ENCODE data around the gene HMCN1. TPM values are rescaled to one million over a fixed set of nuclear protein-coding genes. Genes with fewer than 3 reads are reported as not detected.

The HMCN1 gene
- total RNA-seq, 4 donors from 2014 or later = 53.0 to 87.9 (median 76.8) TPM

DNA sequence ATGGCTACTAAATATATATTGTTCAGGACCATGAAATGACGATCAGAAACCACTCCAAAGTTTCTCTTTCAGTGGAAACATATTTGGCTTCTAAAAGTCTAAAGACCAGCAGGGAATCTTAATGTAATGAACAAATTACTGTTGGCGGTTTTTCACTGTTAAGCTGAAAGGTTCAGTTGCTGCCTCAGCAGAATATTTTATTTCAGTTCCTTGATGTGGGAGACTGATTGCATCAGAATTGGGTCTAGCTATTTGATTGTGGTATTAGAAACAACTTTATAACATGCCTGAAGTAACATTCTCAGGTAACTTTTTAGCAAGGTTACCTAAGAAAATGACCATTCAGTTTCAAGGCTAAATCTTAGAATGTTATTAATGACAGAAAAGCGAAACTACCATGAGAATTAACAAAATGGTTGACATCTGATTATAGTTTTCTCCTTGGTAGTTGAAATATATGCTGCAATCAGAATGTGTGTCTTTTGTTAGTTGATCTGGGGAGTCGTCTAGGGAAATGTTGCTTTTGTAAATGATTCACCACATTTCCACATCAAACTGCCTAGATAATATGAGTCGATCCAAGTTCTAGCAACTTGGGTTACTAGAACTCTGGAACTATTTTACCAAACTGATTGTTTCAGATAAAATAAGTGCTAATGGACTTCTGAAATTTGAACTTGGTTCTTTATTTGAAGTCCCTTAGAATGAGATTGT, 200.4 kb downstream of the HMCN1 start:
- Histone ChIP-seq H3K27ac (replicated peaks in 1 of 4) (no peak overlapping the region), H3K27me3 (no peaks in the 10 kb centered on the region), H3K9me3 (peaks cover 0 to 4% (median 0%) of the 10 kb centered on the region in 4 donors), H3K36me3 (no peaks in the 10 kb centered on the region), H3K4me3 (no peak overlapping the region), H3K4me1 (peaks cover 0 to 24% (median 19%) of the 10 kb centered on the region in 4 donors)
- TF ChIP-seq CTCF (IDR thresholded peaks at IDR 0.05) = no peak
- no peak for TF ChIP-seq POLR2AphosphoS5 (IDR thresholded peaks at IDR 0.05)
- TF ChIP-seq EP300 (IDR thresholded peaks at IDR 0.05) = no peak
- TF ChIP-seq POLR2A (IDR thresholded peaks at IDR 0.05; ENCODE audit: low read depth) = no peak
- 86% methylated on average over 5 of the region's 5 CpGs for WGBS
- intact Hi-C loops (cut with DNase I) = no loop called here
- no peak for DNase-seq (ENCODE audit: extremely low spot score)

DNA sequence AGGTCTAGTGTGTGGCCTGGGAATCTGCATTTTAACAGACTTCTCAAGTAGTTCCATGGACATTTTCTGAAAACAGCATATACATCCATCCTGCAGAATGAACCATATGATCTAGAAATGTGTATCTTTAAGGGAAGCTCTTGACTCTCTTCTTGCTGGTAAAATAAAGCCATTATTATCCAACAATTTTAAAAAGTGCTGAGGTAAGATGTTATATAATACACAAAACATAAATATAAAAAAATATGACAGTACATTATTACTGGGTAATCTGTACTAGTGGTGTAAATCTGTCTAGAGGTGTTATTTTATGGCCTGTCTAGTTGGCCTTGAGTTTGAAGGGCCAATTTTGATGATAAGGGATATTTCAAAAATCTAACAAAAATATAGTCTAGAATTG, 201.2 kb downstream of the HMCN1 start:
- no peaks in the 10 kb centered on the region for H3K27me3 ChIP-seq
- DNase-seq (ENCODE audit: extremely low spot score) = no peak
- no peaks in the 10 kb centered on the region for H3K36me3 ChIP-seq
- intact Hi-C loops (cut with DNase I) = no loop called here
- H3K27ac ChIP-seq (replicated peaks in 1 of 4) = no peak overlapping the region
- no peak overlapping the region for H3K4me3 ChIP-seq
- TF ChIP-seq POLR2AphosphoS5 (IDR thresholded peaks at IDR 0.05) (no peak), CTCF (IDR thresholded peaks at IDR 0.05) (no peak), POLR2A (IDR thresholded peaks at IDR 0.05; ENCODE audit: low read depth) (no peak), EP300 (IDR thresholded peaks at IDR 0.05) (no peak)
- H3K4me1 ChIP-seq = peaks cover 0 to 17% (median 12%) of the 10 kb centered on the region in 4 donors
- peaks cover 0 to 4% (median 0%) of the 10 kb centered on the region in 4 donors for H3K9me3 ChIP-seq

DNA sequence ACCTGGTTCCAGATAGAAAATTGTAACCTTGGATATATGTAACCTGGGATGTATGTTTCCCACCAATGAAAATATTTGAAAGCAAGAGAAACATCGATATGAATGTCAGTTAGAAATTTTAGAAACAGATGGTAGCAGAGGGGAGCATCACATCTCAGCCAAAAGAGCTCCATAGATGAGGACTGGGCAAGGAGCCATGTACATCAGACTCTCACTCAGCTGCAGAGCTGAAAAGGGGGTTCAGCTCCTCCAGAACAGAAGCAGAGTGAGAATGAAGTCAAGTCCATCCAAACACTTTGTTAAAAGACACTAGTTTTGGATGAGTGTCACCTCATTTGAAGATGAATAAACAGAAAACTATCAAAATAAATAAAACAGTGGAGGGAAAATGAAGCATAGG, 202.4 kb downstream of the HMCN1 start:
- no peaks in the 10 kb centered on the region for H3K27me3 ChIP-seq
- intact Hi-C loops (cut with DNase I) = no loop called here
- H3K36me3 ChIP-seq = no peaks in the 10 kb centered on the region
- peaks cover 0 to 4% (median 0%) of the 10 kb centered on the region in 4 donors for H3K9me3 ChIP-seq
- no peak for TF ChIP-seq POLR2AphosphoS5 (IDR thresholded peaks at IDR 0.05)
- no peak for TF ChIP-seq POLR2A (IDR thresholded peaks at IDR 0.05; ENCODE audit: low read depth)
- no peak for TF ChIP-seq EP300 (IDR thresholded peaks at IDR 0.05)
- no peak for TF ChIP-seq CTCF (IDR thresholded peaks at IDR 0.05)
- WGBS = 27% methylated on average over 1 of the region's 1 CpG
- H3K27ac ChIP-seq (replicated peaks in 1 of 4) = peak overlapping the region in 1 of 4 donors; percentile 15
- H3K4me1 ChIP-seq = peaks cover 0 to 17% (median 12%) of the 10 kb centered on the region in 4 donors
- no peak for DNase-seq (ENCODE audit: extremely low spot score)
- H3K4me3 ChIP-seq = no peak overlapping the region

- no peak for DNase-seq (ENCODE audit: extremely low spot score)
- intact Hi-C loops (cut with DNase I) = no loop called here
- WGBS = 49% methylated on average over 2 of the region's 2 CpGs
- peaks cover 0 to 4% (median 0%) of the 10 kb centered on the region in 4 donors for H3K9me3 ChIP-seq
- H3K4me1 ChIP-seq = peaks cover 0 to 17% (median 12%) of the 10 kb centered on the region in 4 donors
- H3K36me3 ChIP-seq = no peaks in the 10 kb centered on the region
- H3K27me3 ChIP-seq = no peaks in the 10 kb centered on the region
- H3K27ac ChIP-seq (replicated peaks in 1 of 4) = no peak overlapping the region
- H3K4me3 ChIP-seq = no peak overlapping the region
- TF ChIP-seq EP300 (IDR thresholded peaks at IDR 0.05) = no peak
- TF ChIP-seq CTCF (IDR thresholded peaks at IDR 0.05) = no peak
- TF ChIP-seq POLR2AphosphoS5 (IDR thresholded peaks at IDR 0.05) = no peak
- no peak for TF ChIP-seq POLR2A (IDR thresholded peaks at IDR 0.05; ENCODE audit: low read depth)
These were observed 204.2 kb downstream of the HMCN1 start for GRCh38 chr1:185938396-185938795.

Measured in esophagus muscularis mucosa (tissue), 4 donors.